HL-60 (cell line): Measurements from ENCODE around the gene KIF14.

Source experiments
- DNase-seq, 2 experiments: peaks; one replicate each; pipeline ENCODE4 v3.0.0-alpha.2; 2010 to 2020; ENCODE audit warnings: low read depth in 1 of 2, low spot score in 1 of 2
- H3K27ac ChIP-seq: fragments of 250-450 bp; sonication (Bioruptor Pico); replicated peaks from 2 replicates; pipeline ENCODE4 v1.5.1; 2020; ENCODE audit warnings: mild to moderate bottlenecking, moderate library complexity
- H3K27me3 ChIP-seq: fragments of 250-450 bp; sonication (Bioruptor Pico); 2 replicates; pipeline ENCODE4 v1.5.1; 2021; ENCODE audit warnings: mild to moderate bottlenecking, moderate library complexity; ENCODE audit not compliant: insufficient read depth, poor library complexity, severe bottlenecking
- H3K4me3 ChIP-seq: replicated peaks from 2 replicates; pipeline ENCODE4 v1.5.1; 2011; ENCODE audit warnings: mild to moderate bottlenecking, control low read depth, low read length; ENCODE audit not compliant: insufficient read depth
- GABPA ChIP-seq: IDR thresholded peaks from 2 replicates; pipeline ENCODE4 v1.6.1; 2012; ENCODE audit warnings: low read depth
- POLR2AphosphoS5 ChIP-seq: IDR thresholded peaks from 2 replicates; pipeline ENCODE4 v1.6.1; 2012; ENCODE audit warnings: low read depth
- SPI1 ChIP-seq: IDR thresholded peaks from 2 replicates; pipeline ENCODE4 v1.6.1; 2012; ENCODE audit warnings: low read depth, mild to moderate bottlenecking, borderline replicate concordance
- TF ChIP-seq, protein P1 (sequence below): IDR thresholded peaks from one replicate; pipeline ENCODE4 v1.5.1; 2011; ENCODE audit warnings: low read length, control low read depth, inconsistent platforms; ENCODE audit not compliant: insufficient read depth
- TF ChIP-seq, protein P2 (sequence below): IDR thresholded peaks from 2 replicates; pipeline ENCODE4 v1.6.1; 2012; ENCODE audit warnings: low read depth; ENCODE audit not compliant: insufficient replicate concordance

KIF14 gene

DNA sequence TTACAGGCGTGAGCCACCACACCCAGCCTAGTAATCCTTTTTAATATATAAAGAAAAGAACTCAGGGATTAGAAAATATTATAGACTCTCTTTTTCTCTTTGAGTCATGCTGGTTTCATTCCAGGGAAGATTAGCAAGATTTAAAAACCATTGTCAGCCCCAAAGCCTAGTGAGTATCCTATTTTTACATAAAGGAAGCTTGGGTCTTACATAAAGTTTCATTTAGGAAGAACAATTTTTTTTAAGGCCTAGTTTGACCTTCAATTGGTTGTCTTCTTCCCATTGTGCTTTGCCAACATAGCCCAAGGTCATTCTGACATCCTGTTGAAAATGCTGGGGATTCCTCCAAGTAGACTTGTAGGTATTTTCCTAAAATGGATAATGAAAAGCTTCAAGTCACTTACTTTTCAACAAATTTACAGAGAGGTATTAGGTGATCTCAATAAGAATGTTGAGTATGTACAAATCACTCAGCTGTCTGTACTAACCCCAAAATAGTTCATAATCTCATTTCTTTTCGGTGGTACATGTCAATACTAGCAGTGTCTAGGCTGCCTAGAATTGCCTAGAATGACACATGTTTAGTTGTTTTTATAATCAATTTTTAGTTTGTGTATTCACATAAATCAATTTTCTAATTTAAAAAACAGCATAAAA, 4.3 kb upstream of the KIF14 start:
- Histone ChIP-seq H3K27me3 (no peaks in the 10 kb centered on the region), H3K27ac (no peak overlapping the region), H3K4me3 (no peak overlapping the region)
- TF ChIP-seq SPI1 (no peak), POLR2AphosphoS5 (no peak), GABPA (no peak)
- TF ChIP-seq, protein P1, sequence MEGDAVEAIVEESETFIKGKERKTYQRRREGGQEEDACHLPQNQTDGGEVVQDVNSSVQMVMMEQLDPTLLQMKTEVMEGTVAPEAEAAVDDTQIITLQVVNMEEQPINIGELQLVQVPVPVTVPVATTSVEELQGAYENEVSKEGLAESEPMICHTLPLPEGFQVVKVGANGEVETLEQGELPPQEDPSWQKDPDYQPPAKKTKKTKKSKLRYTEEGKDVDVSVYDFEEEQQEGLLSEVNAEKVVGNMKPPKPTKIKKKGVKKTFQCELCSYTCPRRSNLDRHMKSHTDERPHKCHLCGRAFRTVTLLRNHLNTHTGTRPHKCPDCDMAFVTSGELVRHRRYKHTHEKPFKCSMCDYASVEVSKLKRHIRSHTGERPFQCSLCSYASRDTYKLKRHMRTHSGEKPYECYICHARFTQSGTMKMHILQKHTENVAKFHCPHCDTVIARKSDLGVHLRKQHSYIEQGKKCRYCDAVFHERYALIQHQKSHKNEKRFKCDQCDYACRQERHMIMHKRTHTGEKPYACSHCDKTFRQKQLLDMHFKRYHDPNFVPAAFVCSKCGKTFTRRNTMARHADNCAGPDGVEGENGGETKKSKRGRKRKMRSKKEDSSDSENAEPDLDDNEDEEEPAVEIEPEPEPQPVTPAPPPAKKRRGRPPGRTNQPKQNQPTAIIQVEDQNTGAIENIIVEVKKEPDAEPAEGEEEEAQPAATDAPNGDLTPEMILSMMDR, result no peak
- TF ChIP-seq, protein P2, sequence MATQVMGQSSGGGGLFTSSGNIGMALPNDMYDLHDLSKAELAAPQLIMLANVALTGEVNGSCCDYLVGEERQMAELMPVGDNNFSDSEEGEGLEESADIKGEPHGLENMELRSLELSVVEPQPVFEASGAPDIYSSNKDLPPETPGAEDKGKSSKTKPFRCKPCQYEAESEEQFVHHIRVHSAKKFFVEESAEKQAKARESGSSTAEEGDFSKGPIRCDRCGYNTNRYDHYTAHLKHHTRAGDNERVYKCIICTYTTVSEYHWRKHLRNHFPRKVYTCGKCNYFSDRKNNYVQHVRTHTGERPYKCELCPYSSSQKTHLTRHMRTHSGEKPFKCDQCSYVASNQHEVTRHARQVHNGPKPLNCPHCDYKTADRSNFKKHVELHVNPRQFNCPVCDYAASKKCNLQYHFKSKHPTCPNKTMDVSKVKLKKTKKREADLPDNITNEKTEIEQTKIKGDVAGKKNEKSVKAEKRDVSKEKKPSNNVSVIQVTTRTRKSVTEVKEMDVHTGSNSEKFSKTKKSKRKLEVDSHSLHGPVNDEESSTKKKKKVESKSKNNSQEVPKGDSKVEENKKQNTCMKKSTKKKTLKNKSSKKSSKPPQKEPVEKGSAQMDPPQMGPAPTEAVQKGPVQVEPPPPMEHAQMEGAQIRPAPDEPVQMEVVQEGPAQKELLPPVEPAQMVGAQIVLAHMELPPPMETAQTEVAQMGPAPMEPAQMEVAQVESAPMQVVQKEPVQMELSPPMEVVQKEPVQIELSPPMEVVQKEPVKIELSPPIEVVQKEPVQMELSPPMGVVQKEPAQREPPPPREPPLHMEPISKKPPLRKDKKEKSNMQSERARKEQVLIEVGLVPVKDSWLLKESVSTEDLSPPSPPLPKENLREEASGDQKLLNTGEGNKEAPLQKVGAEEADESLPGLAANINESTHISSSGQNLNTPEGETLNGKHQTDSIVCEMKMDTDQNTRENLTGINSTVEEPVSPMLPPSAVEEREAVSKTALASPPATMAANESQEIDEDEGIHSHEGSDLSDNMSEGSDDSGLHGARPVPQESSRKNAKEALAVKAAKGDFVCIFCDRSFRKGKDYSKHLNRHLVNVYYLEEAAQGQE, result no peak
- no peak for DNase-seq

DNA sequence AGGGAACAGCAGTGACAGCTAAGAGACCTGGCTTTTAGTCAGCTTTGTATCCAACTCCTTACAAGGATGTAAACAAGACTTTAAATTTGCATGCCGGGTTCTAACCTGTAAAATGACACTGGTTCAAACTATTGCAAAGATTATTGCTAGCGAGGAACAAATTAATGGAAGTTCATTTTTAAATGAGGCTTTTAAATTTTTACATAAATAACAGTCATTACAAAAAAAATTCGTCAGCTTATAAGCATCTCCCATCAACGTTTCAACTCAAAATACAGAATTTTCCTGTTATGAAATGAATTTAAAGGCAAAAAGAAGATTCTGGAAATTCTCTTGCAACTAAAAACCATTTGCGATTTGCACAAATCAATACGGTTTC, 668 bp downstream of the KIF14 start:
- no peak for DNase-seq
- Histone ChIP-seq H3K27ac (peak overlapping the region; percentile 87), H3K4me3 (peak overlapping the region; percentile 93), H3K27me3 (no peaks in the 10 kb centered on the region)
- TF ChIP-seq POLR2AphosphoS5 (no peak), SPI1 (no peak), GABPA (no peak)
- TF ChIP-seq, protein P1, result no peak
- TF ChIP-seq, protein P2, result no peak

DNA sequence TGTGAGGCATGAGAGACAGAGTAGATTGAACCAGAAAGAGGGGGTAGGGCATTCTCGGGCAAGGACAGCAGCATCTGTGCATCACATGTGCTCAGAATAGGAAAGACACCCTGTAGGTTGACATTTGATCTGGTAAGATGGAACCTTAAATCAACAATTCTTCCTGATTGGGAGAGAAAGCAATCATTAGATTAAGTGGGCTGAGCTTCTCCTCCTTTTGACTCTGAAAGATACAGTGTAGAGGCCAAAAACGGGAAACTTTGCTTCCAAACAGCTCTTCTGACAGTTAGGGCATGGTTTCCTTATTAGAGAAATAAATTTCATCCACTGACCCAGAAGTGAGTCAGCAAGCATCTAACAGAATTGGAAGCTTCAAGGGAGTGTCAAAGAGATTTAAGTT, 9.7 kb downstream of the KIF14 start:
- Histone ChIP-seq H3K4me3 (no peak overlapping the region), H3K27ac (no peak overlapping the region), H3K27me3 (no peaks in the 10 kb centered on the region)
- DNase-seq, result no peak
- no peak for TF ChIP-seq POLR2AphosphoS5
- TF ChIP-seq, protein P1, result no peak

DNA sequence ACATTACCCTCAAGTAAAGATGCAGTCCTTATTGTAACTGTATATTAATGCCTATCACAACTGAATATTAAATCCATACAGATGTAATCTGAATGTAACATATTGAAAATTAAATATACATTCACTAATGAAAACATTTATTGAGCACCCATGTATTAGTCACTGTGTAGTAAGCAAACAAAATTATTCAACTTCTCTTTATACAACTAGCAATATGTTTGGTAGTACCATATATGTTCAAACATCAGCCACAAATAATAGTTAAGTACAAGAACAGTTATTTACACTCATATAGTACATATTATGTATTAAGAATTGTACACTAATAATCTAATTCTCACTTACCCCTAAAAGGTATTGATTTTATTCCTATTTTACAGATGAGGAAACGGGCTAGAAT, 17.9 kb downstream of the KIF14 start:
- no peak for TF ChIP-seq GABPA
- TF ChIP-seq, protein P2, result no peak
- TF ChIP-seq, protein P1, result no peak
- TF ChIP-seq POLR2AphosphoS5, result no peak
- no peak for TF ChIP-seq SPI1
- Histone ChIP-seq H3K27me3 (no peaks in the 10 kb centered on the region), H3K27ac (no peak overlapping the region), H3K4me3 (no peak overlapping the region)
- no peak for DNase-seq
